ENCODE results near the gene CTPS2.
"Not testable (repeated sequence)": the region's sequence is repeated elsewhere in the genome, so short reads cannot be mapped to it uniquely, and the experiment has no call there.

Gene CTPS2

DNA sequence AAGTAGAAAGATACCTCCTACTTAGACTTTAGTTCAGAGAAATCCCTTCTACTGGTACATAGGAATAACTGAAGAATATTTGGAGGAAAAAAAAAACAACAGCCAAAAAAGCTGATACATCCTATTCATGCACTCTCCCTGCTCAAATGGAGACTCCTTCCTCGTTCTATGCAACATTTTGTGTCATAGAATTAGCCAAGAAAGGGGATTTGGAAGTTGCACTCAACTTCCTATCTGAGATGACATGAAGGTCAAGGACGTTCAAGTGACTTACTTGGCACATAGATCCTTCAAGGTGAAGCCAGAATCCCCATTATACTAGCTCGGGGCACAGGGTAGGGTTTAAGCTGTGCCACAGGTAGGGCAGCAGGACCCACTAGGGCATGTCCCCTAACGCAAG is 118.7 kb downstream of the CTPS2 start:
- DNase-seq: no peak

DNA sequence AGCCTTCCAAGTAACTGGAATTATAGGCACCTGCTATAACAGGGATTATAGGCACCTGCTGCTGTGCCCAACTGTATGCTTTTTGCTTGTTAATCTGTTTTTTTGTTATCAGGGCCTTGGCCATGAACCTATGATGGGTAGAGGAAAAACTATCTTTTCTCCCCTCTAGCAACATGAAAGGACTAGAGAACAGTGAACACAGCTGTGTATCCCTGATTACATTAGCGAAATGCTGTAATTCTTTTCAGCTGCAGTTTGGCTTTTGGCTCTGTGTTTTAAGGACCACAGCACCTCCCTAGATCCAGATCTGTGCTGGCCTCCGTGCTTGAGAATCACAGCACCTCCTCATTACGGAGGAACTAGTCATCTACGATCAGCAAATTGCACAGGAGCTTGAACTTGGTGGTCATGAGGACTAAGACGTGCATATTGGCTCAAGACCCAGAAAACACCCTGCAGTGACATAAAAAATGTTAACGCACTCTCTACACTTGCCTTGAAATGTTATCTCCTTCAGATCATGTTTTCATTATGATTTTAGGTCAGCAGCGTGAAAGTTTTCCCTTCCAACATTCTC is 120.2 kb downstream of the CTPS2 start:
- DNase-seq: no peak

DNA sequence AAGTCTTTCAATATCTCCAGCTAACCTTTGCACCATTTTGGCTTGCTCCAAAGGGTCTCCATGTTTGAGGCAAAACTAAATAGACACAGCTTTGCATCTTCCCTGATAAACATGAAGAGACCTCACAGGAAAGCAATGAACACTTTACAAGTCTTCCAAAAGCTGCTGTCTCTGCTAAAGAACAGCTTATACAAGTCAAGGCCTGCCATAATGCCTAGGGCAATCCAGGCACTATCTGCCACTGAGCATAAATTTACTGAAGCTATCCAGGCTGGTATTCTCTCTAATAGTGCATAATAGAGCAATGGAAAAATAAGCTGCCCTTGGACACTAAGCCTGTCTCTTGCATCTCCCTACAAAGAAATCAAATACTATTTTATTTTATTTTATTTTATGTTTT is 122.6 kb downstream of the CTPS2 start:
- DNase-seq: no peak

DNA sequence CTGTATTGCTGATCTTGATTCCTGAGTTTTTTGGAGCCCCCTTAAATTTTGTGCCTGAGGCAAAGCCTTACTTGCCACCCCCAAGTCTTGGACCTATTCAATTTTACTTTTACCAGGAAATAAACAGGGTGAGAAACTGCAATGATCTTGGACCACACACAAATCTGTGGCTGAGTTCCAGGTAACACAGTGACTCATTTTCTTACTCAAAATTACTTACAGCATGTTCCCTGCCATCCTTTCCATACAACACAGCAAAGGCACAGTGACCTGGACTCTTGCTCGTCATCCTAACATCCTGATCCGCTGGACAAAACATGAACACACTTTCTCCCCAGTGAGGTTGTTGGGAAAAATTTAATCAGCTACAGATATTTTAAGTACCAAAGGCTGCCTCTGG is 123.3 kb downstream of the CTPS2 start:
- DNase-seq: no peak

DNA sequence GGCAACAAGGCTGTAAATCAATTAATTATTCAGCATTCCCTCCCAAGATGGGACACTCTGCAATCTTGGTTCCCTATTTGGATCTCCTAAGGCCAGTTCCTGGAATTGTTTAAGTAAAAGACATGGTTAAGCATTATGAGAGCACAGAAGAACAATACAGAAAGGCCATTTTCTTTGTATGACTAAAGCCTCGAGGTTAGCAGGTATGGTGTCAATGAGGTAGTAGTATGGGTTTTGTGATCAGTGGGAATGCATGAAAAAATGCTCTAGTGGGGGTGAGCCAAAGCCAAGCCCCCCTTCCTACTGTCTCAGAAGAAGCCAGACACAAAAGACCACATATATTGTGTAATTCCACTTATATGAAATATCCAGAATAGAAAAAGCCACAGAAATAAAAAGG is 124.2 kb downstream of the CTPS2 start:
- DNase-seq: no peak

DNA sequence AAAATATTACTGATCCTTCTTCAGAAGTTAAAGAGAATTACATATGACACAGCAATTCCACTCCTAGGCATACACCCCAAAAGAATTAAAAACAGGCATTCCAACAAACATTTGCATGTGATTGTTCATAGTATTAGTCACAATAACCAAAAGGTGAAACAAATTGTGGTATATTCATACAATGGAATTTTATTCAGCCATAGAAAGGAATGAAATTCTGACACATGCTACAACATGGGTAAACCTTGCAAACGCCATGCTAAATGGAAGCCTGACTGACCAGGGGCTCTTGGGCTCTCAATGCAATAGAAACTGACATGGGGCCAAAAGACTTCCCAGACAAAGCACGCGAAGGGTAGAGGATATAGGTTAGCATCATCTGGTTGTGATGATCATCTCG is 124.6 kb downstream of the CTPS2 start:
- no peak for DNase-seq

DNA sequence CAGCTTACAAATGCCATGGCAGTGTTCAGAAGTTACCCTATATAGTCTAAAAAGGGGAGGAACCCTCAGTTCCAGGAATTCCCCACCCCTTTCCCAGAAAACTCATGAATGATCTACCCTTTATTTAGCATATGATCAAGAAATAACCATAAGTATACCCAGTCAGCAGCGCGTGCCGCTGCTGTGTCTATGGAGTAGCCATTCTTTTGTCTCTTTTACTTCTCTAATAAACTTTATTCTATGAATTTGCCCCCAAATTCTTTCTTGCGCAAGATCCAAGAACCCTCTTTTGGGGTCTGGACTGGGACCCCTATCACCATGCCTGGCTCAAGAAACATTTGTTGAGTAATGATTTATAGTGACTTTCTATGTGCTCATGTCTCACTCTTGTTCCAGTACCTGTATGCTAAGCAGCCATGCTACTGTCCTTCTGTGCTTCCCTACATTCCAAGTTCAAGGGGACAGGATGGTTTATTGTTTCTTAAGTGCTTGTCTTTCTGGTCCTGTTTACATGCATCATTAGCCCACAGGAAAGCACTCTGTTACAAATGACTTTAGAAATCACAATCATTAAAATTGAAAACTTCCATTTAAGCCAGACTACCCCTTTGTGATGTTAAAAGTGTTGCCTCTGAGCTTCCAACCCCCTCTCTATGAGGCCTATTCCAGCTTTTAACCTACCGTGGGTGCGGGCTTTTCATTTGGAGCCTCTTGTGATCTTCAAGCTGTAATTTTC is 125.9 kb downstream of the CTPS2 start:
- DNase-seq: no peak

DNA sequence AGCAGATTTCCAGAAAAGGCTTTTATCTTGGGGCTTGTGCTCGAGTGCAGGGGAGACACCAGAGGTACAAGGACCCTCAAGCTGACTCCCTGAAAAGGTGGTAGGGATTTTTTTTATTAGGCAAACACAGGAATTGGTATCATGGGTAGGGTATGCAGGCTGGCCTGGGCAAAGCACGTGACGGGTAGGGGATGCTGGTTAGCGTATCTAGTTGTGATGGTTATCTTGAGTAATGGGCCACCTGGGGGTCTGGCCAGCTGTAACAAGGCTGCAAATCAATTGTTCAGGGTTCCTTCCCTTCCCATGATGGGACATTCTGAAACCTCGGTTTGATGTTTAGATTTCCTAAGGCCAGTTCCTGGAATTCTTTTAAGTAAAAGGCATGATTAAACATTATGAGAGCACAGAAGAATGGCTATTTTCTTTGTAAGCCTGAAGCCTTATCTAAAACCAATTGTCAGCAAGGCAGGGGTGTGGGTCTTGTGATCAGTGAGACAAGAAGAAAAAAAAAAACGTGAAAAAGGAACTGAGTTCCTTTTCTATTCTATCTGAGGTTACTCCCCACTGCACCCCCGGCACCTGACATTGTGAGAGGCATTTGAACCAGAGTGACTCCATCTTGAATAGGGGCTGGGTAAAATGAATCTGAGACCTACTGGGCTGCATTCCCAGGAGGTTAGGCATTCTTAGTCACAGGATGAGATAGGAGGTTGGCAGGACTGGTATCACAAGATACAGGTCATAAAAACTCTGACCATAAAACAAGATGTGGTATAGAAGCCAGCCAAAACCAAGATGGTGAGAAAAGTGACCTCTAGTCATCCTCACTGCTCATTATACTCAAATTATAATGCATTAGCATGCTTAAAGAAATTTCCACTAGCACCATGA is 126.7 kb downstream of the CTPS2 start:
- DNase-seq: no peak

DNA sequence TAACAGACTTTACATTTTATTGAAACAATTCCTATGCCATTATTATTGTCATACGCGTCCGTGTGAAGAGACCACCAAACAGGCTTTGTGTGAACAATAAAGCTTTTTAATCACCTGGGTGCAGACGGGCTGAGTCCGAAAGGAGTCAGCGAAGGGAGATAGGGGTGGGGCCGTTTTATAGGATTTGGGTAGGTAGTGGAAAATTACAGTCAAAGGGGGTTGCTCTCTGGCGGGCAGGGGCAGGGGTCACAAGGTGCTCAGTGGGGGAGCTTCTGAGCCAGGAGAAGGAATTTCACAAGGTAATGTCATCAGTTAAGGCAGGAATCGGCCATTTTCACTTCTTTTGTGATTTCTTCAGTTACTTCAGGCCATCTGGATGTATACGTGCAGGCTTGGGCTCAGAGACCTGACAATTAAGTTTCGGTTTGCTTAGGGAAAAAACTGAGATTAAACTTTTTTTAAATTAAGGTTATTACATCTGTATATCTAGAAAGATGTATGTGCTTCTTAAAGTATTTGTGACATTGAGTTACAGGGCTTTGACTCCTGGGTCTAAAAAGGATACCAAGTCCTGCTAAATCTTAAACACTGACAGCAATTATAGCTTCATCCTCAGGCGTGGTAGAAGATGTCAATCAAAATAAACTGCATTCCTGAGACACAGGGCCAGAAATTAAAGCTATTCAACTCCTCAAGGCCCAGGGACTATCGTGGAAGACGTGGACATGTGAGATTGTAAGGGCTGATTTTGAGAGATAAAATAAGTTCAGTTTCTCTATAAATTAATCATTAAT is 132.3 kb downstream of the CTPS2 start:
- DNase-seq: not testable (repeated sequence)

DNA sequence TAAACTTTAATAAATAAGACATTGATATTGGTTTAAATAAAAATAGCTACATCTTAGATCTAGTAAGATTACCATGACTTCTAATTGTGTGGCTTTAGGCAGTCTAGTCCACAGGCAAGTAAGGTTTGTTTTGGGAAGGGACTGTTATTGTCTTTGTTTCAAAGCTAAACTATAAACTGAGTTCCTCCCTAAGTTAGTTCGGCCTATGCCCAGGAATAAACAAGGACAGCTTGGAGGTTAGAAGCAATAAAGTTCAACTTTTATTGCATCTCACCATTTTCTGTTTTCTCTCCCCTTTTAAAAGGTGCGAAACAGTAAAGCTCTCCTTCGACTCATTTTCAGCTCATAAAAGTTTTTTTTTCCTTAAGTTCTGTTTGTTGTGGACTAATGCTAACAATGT is 133.0 kb downstream of the CTPS2 start:
- no peak for DNase-seq

DNA sequence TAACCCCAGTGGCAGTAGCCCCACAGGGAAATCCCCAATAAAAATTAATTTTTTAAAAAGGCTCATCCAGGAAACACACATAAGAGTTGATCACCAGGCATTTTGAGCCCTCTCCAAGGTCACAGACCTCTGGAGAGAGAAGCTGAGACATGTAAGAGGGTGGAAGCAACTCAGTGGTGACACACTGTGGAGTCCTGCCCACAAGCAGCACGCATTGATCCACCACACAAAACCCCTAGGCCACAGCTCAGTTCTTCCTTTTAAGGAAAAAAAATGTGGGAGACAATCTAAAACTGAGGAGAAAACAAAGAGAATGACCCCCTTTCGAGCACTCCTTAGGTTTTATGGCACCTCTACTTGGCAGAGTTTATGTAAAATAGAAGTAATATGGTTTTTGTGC is 134.3 kb downstream of the CTPS2 start:
- DNase-seq: no peak

DNA sequence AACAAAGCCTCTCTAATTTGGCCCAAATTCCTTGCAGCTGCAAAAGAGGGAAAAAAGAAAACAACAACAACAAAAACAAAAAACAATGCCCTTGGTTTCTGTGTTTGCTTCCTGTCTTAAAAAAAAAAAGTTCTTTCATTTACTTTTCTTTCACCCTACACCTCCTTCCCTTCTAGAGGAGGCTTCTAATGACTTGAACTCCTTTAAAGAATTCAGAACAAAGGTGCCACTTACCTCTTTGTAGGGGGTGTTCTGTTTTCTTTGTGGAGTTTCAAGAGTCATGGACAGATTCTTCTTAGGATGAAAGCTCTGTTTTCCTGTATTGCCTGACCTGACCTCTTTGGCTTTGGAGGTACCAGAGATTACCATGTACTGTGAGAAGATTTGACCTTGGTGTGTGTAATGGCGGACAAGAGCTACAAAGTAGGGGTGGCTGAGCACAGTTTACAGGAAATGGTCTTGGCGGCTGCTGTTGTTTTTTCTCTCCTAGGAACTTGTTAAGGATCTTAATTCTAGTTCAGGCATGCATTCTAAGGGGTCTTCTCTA is 134.9 kb downstream of the CTPS2 start:
- DNase-seq: no peak

DNA sequence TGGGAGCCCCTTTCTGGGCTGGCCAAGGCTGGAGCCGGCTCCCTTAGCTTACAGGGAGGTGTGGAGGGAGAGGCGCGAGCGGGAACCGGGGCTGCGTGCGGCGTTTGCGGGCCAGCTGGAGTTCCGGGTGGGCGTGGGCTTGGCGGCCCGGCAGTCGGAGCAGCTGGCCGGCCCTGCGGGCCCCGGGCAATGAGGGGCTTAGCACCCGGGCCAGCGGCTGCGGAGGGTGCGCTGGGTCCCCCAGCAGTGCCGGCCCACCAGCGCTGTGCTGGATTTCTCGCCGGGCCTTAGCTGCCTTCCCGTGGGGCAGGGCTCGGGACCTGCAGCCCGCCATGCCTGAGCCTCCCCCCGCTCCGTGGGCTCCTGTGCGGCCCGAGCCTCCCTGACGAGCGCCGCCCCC is 137.1 kb downstream of the CTPS2 start:
- DNase-seq: not testable (repeated sequence)

DNA sequence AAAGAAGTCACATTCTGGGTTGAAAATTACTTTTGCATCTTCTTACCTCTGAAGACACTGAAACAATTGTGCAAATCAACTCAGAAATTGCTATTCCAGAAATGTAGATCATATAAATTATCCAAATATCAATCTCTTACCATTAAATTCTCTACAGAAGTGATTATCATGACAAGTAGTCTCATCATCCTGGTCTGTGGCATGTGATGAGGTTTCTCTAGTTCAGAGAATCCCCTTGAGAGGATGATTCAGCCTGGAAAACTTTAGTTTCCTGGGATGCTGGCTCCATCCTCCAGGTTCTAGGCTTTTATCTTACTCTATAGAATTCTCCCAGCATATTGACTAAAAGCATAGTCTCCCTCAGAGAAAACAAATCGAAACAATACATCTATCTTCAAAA is 138.7 kb downstream of the CTPS2 start:
- DNase-seq: no peak

DNA sequence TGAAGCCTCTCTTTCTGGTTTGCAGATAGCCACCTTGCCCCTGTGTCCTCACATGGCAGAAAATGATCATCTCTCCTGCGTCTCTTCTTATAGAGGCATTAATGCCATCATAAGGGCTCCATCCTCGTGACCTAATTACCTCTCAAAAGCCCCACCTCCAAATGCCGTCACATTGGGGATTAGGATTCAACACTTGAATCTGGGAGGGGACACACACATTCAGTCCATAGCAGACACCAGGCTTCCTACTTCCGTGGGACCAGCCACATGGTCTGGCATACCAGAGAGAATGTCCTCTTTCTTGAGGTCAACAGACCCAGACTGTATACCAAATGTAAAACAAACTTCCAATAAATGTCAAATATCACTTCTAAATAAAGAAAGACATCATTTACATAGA is 144.8 kb downstream of the CTPS2 start:
- DNase-seq: no peak

DNA sequence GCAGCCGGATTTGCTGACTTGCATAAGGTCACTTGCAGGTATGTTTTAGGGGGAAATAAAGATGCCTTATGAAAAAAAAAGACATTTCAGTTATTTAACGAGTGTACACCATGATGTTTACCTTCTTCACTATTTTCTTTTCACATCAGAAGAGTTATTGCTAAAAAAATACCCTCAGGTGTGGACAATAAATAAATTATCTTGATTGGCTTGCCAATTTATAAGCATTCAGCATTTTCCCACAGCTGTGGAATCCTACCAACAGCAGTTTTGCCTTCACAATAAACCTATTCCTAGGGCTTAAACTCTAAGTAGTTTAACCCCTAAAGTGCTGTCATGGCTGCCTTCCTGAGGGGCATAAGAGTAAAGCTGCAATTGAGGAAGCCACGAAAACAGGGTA is 145.9 kb downstream of the CTPS2 start:
- DNase-seq: no peak

DNA sequence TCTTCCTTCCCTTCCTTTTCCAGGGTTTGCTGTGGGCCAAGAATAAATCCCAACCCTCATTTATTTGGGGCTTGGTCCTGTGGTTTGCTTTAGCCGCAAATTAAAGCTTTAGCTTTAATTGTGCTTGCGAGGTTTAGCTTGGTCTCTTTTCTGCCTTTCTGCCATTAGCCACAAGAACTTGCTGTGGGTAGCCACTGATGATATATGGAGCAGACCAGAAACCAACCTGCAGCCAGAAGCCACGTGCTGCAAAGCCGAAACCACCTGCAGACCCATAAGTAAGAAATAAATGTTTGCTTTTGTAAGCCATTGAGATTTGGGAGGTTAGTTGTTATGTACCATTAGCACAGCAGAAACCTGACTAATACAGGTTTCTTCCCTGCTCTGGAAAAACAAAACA is 152.3 kb downstream of the CTPS2 start:
- no peak for DNase-seq

DNA sequence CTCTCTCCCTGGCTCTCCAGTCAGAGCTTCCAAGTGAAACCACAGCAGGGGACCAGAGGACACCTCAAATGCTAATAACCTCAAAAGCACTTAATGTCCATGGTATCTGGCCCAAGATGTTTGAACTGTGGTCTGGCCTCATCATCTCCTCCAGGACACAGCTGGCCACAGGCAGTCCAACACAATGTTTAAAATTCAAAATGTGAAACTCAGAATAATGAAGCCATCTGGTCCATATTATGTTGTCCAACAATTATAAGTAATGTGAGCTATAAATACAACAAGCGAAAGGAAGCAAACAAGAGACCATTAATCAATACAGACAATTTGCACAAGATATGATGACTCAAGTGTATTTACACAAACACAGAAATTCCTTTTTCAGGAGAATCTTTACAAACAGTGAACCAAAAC is 153.3 kb downstream of the CTPS2 start:
- no peak for DNase-seq

DNA sequence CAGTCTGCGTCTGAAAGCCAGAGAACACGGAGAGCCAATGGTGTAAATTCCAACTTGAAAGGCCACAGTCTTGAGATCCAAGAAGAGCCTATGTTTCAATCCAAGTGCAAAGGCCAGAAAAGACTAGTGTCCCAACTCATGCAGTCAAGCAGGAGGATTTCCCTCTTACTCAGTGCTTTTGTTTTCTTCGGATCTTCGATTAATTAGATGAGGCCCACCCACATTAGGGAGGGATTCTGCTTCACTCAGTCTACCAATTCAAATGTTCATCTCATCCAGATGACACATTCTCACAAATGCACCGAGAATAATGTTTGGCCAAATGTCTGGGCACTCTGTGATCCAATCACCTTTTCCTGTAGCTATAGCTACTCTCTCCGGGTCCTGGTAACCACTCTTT is 154.0 kb downstream of the CTPS2 start:
- DNase-seq: no peak

DNA sequence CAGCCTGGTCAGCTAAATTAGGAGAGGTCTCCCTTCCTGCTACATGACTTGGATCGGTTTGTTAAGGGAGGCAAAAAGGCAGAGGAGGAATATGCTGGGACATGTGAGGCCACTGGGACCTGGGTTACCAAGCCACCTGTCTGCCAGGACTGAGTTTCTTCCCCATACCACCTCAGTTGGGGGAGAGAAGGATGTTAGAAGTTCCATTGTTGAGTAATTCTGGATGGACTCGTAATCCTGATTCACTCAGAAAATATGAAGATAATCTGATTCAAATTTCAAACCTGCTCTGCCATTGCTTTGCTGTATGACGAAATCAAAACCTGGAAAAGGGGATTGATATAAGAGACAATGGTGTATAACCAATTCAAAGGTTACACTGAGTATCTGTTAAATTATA is 159.9 kb downstream of the CTPS2 start:
- no peak for DNase-seq

DNA sequence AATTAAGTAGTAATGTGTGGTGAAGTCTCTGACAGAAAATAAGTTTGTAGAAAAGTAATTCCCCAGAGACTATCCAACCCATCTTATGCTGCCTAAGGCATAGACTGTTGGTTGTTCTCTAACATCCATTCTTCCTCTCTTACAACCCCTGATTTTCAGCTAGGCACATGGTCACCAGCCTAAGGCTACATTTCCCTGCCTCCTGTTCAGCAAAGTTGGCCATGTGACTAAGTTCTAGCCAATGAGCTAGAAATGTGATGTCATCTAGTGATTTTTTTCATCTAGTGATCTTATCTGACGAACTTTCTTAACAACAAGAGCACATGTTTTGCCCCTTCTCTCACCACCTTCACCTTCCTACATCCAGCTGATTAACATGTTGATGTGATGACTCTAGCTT is 164.8 kb downstream of the CTPS2 start:
- no peak for DNase-seq

DNA sequence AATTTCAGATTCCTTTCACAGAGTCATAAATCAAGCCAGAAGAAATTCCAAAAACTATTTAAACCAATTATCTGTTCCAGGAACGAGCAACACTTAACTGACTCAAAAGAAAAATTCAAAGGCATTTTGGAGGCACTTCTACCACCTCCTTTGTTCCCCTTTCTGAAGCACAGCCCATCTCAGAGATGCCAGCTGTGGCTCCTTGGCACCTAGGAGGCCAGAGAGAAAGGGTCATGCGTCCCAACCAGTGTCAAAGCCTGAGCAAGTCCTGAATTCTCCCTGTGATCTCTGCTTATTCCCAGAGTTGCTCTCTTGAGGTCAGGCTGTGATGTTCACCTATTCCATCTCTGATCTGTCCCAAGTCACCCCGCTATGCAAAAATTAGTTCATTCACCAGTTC is 167.5 kb downstream of the CTPS2 start:
- no peak for DNase-seq

Data from activated CD4-positive, CD25-positive, alpha-beta regulatory T cell treated with anti-CD3 and anti-CD28 coated beads, Interleukin-2, amount 50 U/mL, for 72 hours (primary cell).